Mesenchymal stem cell (in vitro differentiated cells and primary cell): ENCODE data around the gene DIPK1B.

Experiments used
- DNase-seq: peaks from one replicate; pipeline ENCODE4 v3.0.0-alpha.2; 2013
- H2AFZ ChIP-seq: one replicate; pipeline ENCODE4 v1.6.1; 2013; ENCODE audit warnings: low read depth, mild to moderate bottlenecking, control low read depth, inconsistent platforms, low read length, moderate library complexity
- H2AK5ac ChIP-seq: 2 replicates; pipeline ENCODE4 v1.6.1; 2013; ENCODE audit warnings: low read length, moderate library complexity, mild to moderate bottlenecking, inconsistent platforms; ENCODE audit not compliant: severe bottlenecking
- H2BK120ac ChIP-seq: one replicate; pipeline ENCODE4 v1.6.1; 2013; ENCODE audit warnings: low read depth, mild to moderate bottlenecking, inconsistent platforms, low read length, moderate library complexity
- H2BK12ac ChIP-seq, 2 experiments: one replicate each; pipeline ENCODE4 v1.6.1; 2013; ENCODE audit warnings: inconsistent platforms in 2 of 2, low read length in 2 of 2, mild to moderate bottlenecking in 2 of 2, moderate library complexity in 2 of 2, control low read depth in 1 of 2
- H2BK15ac ChIP-seq: one replicate; pipeline ENCODE4 v1.6.1; 2013; ENCODE audit warnings: mild to moderate bottlenecking, low read depth, inconsistent platforms; ENCODE audit not compliant: poor library complexity, severe bottlenecking
- H2BK5ac ChIP-seq: 2 replicates; pipeline ENCODE4 v1.6.1; 2013; ENCODE audit warnings: low read depth, mild to moderate bottlenecking, low read length, control low read depth, inconsistent platforms; ENCODE audit not compliant: poor library complexity, severe bottlenecking
- H3K14ac ChIP-seq, 2 experiments: one replicate each; pipeline ENCODE4 v1.6.1; 2013; ENCODE audit warnings: inconsistent platforms in 2 of 2, low read length in 2 of 2, control low read depth in 1 of 2, mild to moderate bottlenecking in 1 of 2, moderate library complexity in 1 of 2
- H3K18ac ChIP-seq, 2 experiments: one replicate each; pipeline ENCODE4 v1.6.1; 2013; ENCODE audit warnings: inconsistent platforms in 2 of 2, low read length in 2 of 2, control low read depth in 1 of 2, low read depth in 1 of 2, mild to moderate bottlenecking in 1 of 2
- H3K23ac ChIP-seq, 2 experiments: one replicate each; pipeline ENCODE4 v1.6.1; 2013; ENCODE audit warnings: inconsistent platforms in 2 of 2, low read length in 2 of 2, mild to moderate bottlenecking in 2 of 2, moderate library complexity in 2 of 2, control low read depth in 1 of 2
- H3K27ac ChIP-seq: 2 replicates; pipeline ENCODE4 v1.5.1; 2013; ENCODE audit warnings: mild to moderate bottlenecking, moderate library complexity, low read length, control low read depth, inconsistent platforms; ENCODE audit not compliant: poor library complexity, severe bottlenecking
- H3K27me3 ChIP-seq, 2 experiments: 2 replicates each; pipeline versions ENCODE4 v1.6.1 to v1.7.0; 2013; ENCODE audit warnings: low read length in 2 of 2, mild to moderate bottlenecking in 2 of 2, moderate library complexity in 2 of 2, control low read depth in 1 of 2, inconsistent platforms in 1 of 2; ENCODE audit not compliant: control insufficient read depth in 1 of 2, insufficient read depth in 1 of 2
- H3K36me3 ChIP-seq, 2 experiments: 2 replicates each; pipeline versions ENCODE4 v1.6.1 to v1.7.0; 2013; ENCODE audit warnings: low read length in 2 of 2, control low read depth in 1 of 2, inconsistent platforms in 1 of 2, low read depth in 1 of 2, mild to moderate bottlenecking in 1 of 2; ENCODE audit not compliant: insufficient read depth in 2 of 2, control insufficient read depth in 1 of 2
- H3K4ac ChIP-seq, 2 experiments: one replicate each; pipeline ENCODE4 v1.6.1; 2013; ENCODE audit warnings: inconsistent platforms in 2 of 2, low read length in 2 of 2, mild to moderate bottlenecking in 2 of 2, moderate library complexity in 2 of 2, control low read depth in 1 of 2, low read depth in 1 of 2
- H3K4me1 ChIP-seq: 2 replicates; pipeline ENCODE4 v1.6.1; 2013; ENCODE audit warnings: low read depth, low read length, control low read depth; ENCODE audit not compliant: control insufficient read depth, insufficient read depth
- H3K4me2 ChIP-seq: 2 replicates; pipeline ENCODE4 v1.6.1; 2013; ENCODE audit warnings: low read length, mild to moderate bottlenecking, inconsistent platforms; ENCODE audit not compliant: poor library complexity, severe bottlenecking
- H3K4me3 ChIP-seq, 2 experiments: 2 replicates each; pipeline versions ENCODE4 v1.5.1 to v1.7.0; 2013; ENCODE audit warnings: low read length in 2 of 2, mild to moderate bottlenecking in 2 of 2, control low read depth in 1 of 2, low read depth in 1 of 2; ENCODE audit not compliant: insufficient read depth in 1 of 2
- H3K79me1 ChIP-seq: replicated peaks from 2 replicates; pipeline ENCODE4 v1.6.1; 2013; ENCODE audit warnings: mild to moderate bottlenecking, control low read depth, low read length, inconsistent platforms; ENCODE audit not compliant: poor library complexity, severe bottlenecking
- H3K9ac ChIP-seq: 2 replicates; pipeline ENCODE4 v1.7.0; 2013; ENCODE audit warnings: mild to moderate bottlenecking, low read length, moderate library complexity
- H3K9me3 ChIP-seq: 2 replicates; pipeline ENCODE4 v1.7.0; 2013; ENCODE audit warnings: mild to moderate bottlenecking, low read length; ENCODE audit not compliant: control insufficient read depth
- H4K8ac ChIP-seq: one replicate; pipeline ENCODE4 v1.6.1; 2013; ENCODE audit warnings: inconsistent platforms, mild to moderate bottlenecking, low read length, moderate library complexity
- H4K91ac ChIP-seq: one replicate; pipeline ENCODE4 v1.6.1; 2013; ENCODE audit warnings: mild to moderate bottlenecking, low read length, inconsistent platforms
- WGBS: methylation state at CpG from one replicate; pipeline ENCODE4 v1.1.7; 2013; ENCODE audit warnings: mixed read lengths; 5-methylcytosine and 5-hydroxymethylcytosine counted together

The DIPK1B gene

GRCh38 chr9:136748666-136749611, 36.6 kb downstream of the DIPK1B start:
- no peak overlapping the region for H4K91ac ChIP-seq
- no peak overlapping the region for H2BK120ac ChIP-seq
- WGBS, result 85% methylated on average over 21 of the region's 21 CpGs
- no peak overlapping the region for H2AFZ ChIP-seq
- no peak overlapping the region for H3K23ac ChIP-seq
- no peak overlapping the region for H3K18ac ChIP-seq
- H2AK5ac ChIP-seq, result no peak overlapping the region
- no peak for DNase-seq
- peaks cover 5% of the 10 kb centered on the region for H3K4me1 ChIP-seq
- H2BK15ac ChIP-seq, result no peak overlapping the region
- peaks cover 8% of the 10 kb centered on the region for H3K9me3 ChIP-seq
- H3K27me3 ChIP-seq, result peaks cover 40 to 51% of the 10 kb centered on the region in 2 experiments
- no peak overlapping the region for H4K8ac ChIP-seq
- H3K4ac ChIP-seq, result no peak overlapping the region
- no peak overlapping the region for H3K4me2 ChIP-seq
- H3K79me1 ChIP-seq, result no peaks in the 10 kb centered on the region
- H2BK5ac ChIP-seq, result no peak overlapping the region
- H3K4me3 ChIP-seq, result no peak overlapping the region
- H3K9ac ChIP-seq, result no peak overlapping the region
- no peak overlapping the region for H3K27ac ChIP-seq
- peak overlapping the region in 1 of 2 experiments; percentile 87 for H3K14ac ChIP-seq
- peak overlapping the region in 1 of 2 experiments; percentile 47 for H2BK12ac ChIP-seq
- H3K36me3 ChIP-seq, result peaks cover 0 to 4% of the 10 kb centered on the region in 2 experiments

GRCh38 chr9:136750526-136750925, 38.2 kb downstream of the DIPK1B start:
- Histone ChIP-seq H3K14ac (no peak overlapping the region), H3K4me3 (no peak overlapping the region), H3K18ac (no peak overlapping the region), H2AK5ac (no peak overlapping the region), H2BK120ac (no peak overlapping the region), H2BK15ac (no peak overlapping the region), H3K9me3 (peaks cover 10% of the 10 kb centered on the region), H2AFZ (no peak overlapping the region), H4K91ac (no peak overlapping the region), H3K4me2 (no peak overlapping the region), H2BK5ac (no peak overlapping the region), H3K9ac (no peak overlapping the region), H3K79me1 (no peaks in the 10 kb centered on the region), H3K4ac (no peak overlapping the region), H3K27ac (no peak overlapping the region), H3K36me3 (peaks cover 0 to 4% of the 10 kb centered on the region in 2 experiments), H3K23ac (no peak overlapping the region), H2BK12ac (no peak overlapping the region), H3K4me1 (peaks cover 5% of the 10 kb centered on the region), H4K8ac (no peak overlapping the region), H3K27me3 (peaks cover 34 to 51% of the 10 kb centered on the region in 2 experiments)
- 64% methylated on average over 2 of the region's 2 CpGs for WGBS
- DNase-seq, result no peak

- H4K8ac ChIP-seq, result no peak overlapping the region
- H3K27me3 ChIP-seq, result peaks cover 34 to 49% of the 10 kb centered on the region in 2 experiments
- no peak overlapping the region for H2BK5ac ChIP-seq
- H3K4me3 ChIP-seq, result no peak overlapping the region
- no CpG with 5 or more reads among the region's 1 CpG for WGBS
- no peak overlapping the region for H2BK15ac ChIP-seq
- no peak overlapping the region for H3K4me2 ChIP-seq
- peaks cover 0 to 4% of the 10 kb centered on the region in 2 experiments for H3K36me3 ChIP-seq
- no peak overlapping the region for H4K91ac ChIP-seq
- H3K14ac ChIP-seq, result no peak overlapping the region
- H3K23ac ChIP-seq, result no peak overlapping the region
- peaks cover 16% of the 10 kb centered on the region for H3K9me3 ChIP-seq
- DNase-seq, result no peak
- H3K4me1 ChIP-seq, result peaks cover 5% of the 10 kb centered on the region
- H3K79me1 ChIP-seq, result no peaks in the 10 kb centered on the region
- H2AFZ ChIP-seq, result no peak overlapping the region
- no peak overlapping the region for H2BK120ac ChIP-seq
- H3K9ac ChIP-seq, result no peak overlapping the region
- no peak overlapping the region for H2AK5ac ChIP-seq
- H2BK12ac ChIP-seq, result no peak overlapping the region
- no peak overlapping the region for H3K27ac ChIP-seq
- no peak overlapping the region for H3K4ac ChIP-seq
- H3K18ac ChIP-seq, result no peak overlapping the region
These were observed 38.9 kb downstream of the DIPK1B start for GRCh38 chr9:136751244-136751643.

- Histone ChIP-seq H2BK15ac (no peak overlapping the region), H3K4me2 (no peak overlapping the region), H3K18ac (no peak overlapping the region), H2BK5ac (no peak overlapping the region), H3K27me3 (peaks cover 34 to 49% of the 10 kb centered on the region in 2 experiments), H3K4ac (no peak overlapping the region), H3K9ac (no peak overlapping the region), H3K36me3 (peaks cover 0 to 4% of the 10 kb centered on the region in 2 experiments), H3K23ac (no peak overlapping the region), H3K4me3 (no peak overlapping the region), H2BK12ac (no peak overlapping the region), H3K79me1 (no peaks in the 10 kb centered on the region), H3K14ac (no peak overlapping the region), H3K27ac (no peak overlapping the region), H3K4me1 (peaks cover 5% of the 10 kb centered on the region), H4K91ac (no peak overlapping the region), H2AK5ac (no peak overlapping the region), H4K8ac (no peak overlapping the region), H3K9me3 (peaks cover 19% of the 10 kb centered on the region), H2BK120ac (no peak overlapping the region), H2AFZ (no peak overlapping the region)
- no peak for DNase-seq
These were observed 39.4 kb downstream of the DIPK1B start for GRCh38 chr9:136751814-136752213.
